PC-3 (cell line): ENCODE data around the gene IMPA2. TPM values are rescaled to one million over a fixed set of nuclear protein-coding genes. Genes with fewer than 3 reads are reported as not detected.

Source experiments
- ATAC-seq: fragments of 200-7000 bp; cut with Tn5 transposase; 2 replicates; pipeline ENCODE4 v1.9.1; 2020; ENCODE audit warnings: mild to moderate bottlenecking, moderate library complexity
- Bru-seq: library from RNA; stranded (reverse); fragments of 400-500 nt; gene quantifications from one replicate; lab custom pipeline; 2021; lab: Mats Ljungman, UMichigan
- BruChase-seq, 2 experiments: library from RNA; stranded (reverse); fragments of 400-500 nt; gene quantifications; one replicate each; lab custom pipeline; 2021; lab: Mats Ljungman, UMichigan
- BruUV-seq: library from RNA; stranded (reverse); fragments of 400-500 nt; replicated peaks from 2 replicates; lab custom pipeline; 2021; lab: Mats Ljungman, UMichigan
- CTCF ChIA-PET: fragments of 300-600 bp; sonication (Branson Sonifier 250); formaldehyde crosslinking; loops from one replicate; lab custom pipeline; 2022; ENCODE audit warnings: antibody characterized with exemption; lab: Charles Lee
- POLR2A ChIA-PET: fragments of 300-600 bp; sonication (Branson Sonifier 250); formaldehyde crosslinking; loops from one replicate; lab custom pipeline; 2022; ENCODE audit warnings: antibody characterized with exemption; ENCODE audit not compliant: unreplicated experiment; lab: Charles Lee
- DNase-seq: peaks from one replicate; pipeline ENCODE4 v3.0.0-alpha.2; 2015
- H2AFZ ChIP-seq: fragments of 300-600 bp; sonication (generic); 2 replicates; pipeline ENCODE4 v1.6.0; 2016; ENCODE audit warnings: antibody characterized with exemption, low read length
- H3F3A ChIP-seq: fragments of 300-600 bp; sonication (generic); one replicate; pipeline ENCODE4 v1.6.0; 2017; ENCODE audit warnings: antibody characterized with exemption, low read length, control low read depth, mild to moderate bottlenecking; ENCODE audit not compliant: unreplicated experiment
- H3K27ac ChIP-seq: fragments of 300-600 bp; sonication (generic); 2 replicates; pipeline ENCODE4 v1.5.1; 2016; ENCODE audit warnings: mild to moderate bottlenecking, low read length
- H3K27me3 ChIP-seq: fragments of 300-600 bp; sonication (generic); 2 replicates; pipeline ENCODE4 v1.6.1; 2016; ENCODE audit warnings: low read length, mixed read lengths
- H3K36me3 ChIP-seq: fragments of 300-600 bp; sonication (generic); 2 replicates; pipeline ENCODE4 v1.6.1; 2016; ENCODE audit warnings: low read depth, mixed run types, low read length, mixed read lengths
- H3K4me1 ChIP-seq: fragments of 300-600 bp; sonication (generic); 2 replicates; pipeline ENCODE4 v1.5.1; 2016; ENCODE audit warnings: low read length; ENCODE audit not compliant: insufficient read depth
- H3K4me2 ChIP-seq: fragments of 300-600 bp; sonication (generic); 2 replicates; pipeline ENCODE4 v1.6.0; 2016; ENCODE audit warnings: low read length
- H3K4me3 ChIP-seq: fragments of 300-600 bp; sonication (generic); 2 replicates; pipeline ENCODE4 v1.5.1; 2016; ENCODE audit warnings: mild to moderate bottlenecking, low read length, mixed read lengths
- H3K79me2 ChIP-seq: fragments of 300-600 bp; sonication (generic); 2 replicates; pipeline ENCODE4 v1.6.1; 2017; ENCODE audit warnings: low read length, mixed read lengths
- H3K9ac ChIP-seq: fragments of 300-600 bp; sonication (generic); 2 replicates; pipeline ENCODE4 v1.6.0; 2016; ENCODE audit warnings: mild to moderate bottlenecking, low read length
- H3K9me2 ChIP-seq: fragments of 300-600 bp; sonication (generic); replicated peaks from 2 replicates; pipeline ENCODE4 v1.6.1; 2016; ENCODE audit warnings: mixed run types, low read length, mixed read lengths
- H3K9me3 ChIP-seq: fragments of 300-600 bp; sonication (generic); 2 replicates; pipeline ENCODE4 v1.6.1; 2016; ENCODE audit warnings: low read length, mixed read lengths
- H4K20me1 ChIP-seq: fragments of 300-600 bp; sonication (generic); 2 replicates; pipeline ENCODE4 v1.6.1; 2016; ENCODE audit warnings: low read length, mixed read lengths
- EZH2 ChIP-seq: fragments of 300-600 bp; sonication (generic); IDR thresholded peaks from one replicate; pipeline ENCODE4 v1.6.1; 2017; ENCODE audit warnings: antibody characterized with exemption, mild to moderate bottlenecking, low read length; ENCODE audit not compliant: unreplicated experiment
- EZH2phosphoT487 ChIP-seq: fragments of 300-600 bp; sonication (generic); IDR thresholded peaks from 2 replicates; pipeline ENCODE4 v1.6.1; 2018; ENCODE audit warnings: mild to moderate bottlenecking, antibody characterized with exemption, low read length, borderline replicate concordance
- intact Hi-C: fragments of 100-400 bp; cut with micrococcal nuclease; formaldehyde crosslinking; loops from 2 replicates; pipeline ENCODE4 v1.9.0; 2023
- long read RNA-seq: library from polyadenylated mRNA; unstranded; transcript quantifications from one replicate; pipeline ENCODE4 v2.0.0, GENCODE V29; 2021; ENCODE audit not compliant: unreplicated experiment
- total RNA-seq: library from RNA; depleted of rRNA; stranded (reverse); fragments of >200 nt; gene quantifications from 2 replicates; pipeline ENCODE4 v1.2.3, GENCODE V29; 2014; rRNA removed
- TF ChIP-seq, protein P1 (sequence below): fragments of 300-600 bp; sonication (generic); conservative IDR thresholded peaks from 2 replicates; pipeline ENCODE4 v1.5.1; 2017; ENCODE audit warnings: antibody characterized with exemption, low read depth, mild to moderate bottlenecking, low read length

The IMPA2 gene
- total RNA-seq (38.2 and 45.6 TPM in 2 replicates), Bru-seq, nascent RNA (percentile 62 among the genes with signal in this experiment), BruChase-seq, experiment 1, labeled RNA remaining after a 6-hour chase (percentile 57 among the genes with signal in this experiment), BruChase-seq, experiment 2, labeled RNA remaining after a 2-hour chase (percentile 59 among the genes with signal in this experiment)
- long read RNA-seq, transcript IMPA2-201 (8 exons, 1,534 nt), result major isoform, 44 of 57 reads
- long read RNA-seq, partial matches to known transcripts, result 5 of 57 reads
- long read RNA-seq, other reads (novel, unspliced or antisense), result 6 of 57 reads

DNA sequence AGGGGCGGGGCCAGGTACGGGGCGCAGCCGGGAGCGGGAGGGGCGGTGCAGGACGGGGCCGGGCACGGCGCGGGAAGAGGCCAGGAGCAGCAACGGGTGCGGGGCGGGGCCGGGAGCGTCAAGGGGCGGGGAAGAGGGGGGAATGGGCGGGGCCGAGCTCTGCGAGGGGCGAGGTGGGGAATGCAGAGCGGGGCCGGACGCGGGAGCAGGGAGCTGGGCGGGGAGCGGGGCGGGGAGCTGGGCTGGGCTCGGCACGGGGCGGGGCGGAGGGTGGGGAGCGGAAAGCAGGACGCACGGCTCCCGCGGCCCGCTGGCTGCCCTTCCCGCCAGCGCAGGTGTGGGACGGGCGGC lies at the start of gene IMPA2:
Gene IMPA2 (plus strand): TSS at position 316 of the 351 bp plus-strand sequence. CDS start 163 bp downstream, outside the sequence.
- BruUV-seq, result no TSS peak
- CTCF ChIA-PET, result interaction anchor here (0.6 to 3.9 kb wide), 8 partner anchors 14 to 367 kb away, joined by 3 to 48 read pairs (median 8); no protein-coding TSS in a partner anchor

DNA sequence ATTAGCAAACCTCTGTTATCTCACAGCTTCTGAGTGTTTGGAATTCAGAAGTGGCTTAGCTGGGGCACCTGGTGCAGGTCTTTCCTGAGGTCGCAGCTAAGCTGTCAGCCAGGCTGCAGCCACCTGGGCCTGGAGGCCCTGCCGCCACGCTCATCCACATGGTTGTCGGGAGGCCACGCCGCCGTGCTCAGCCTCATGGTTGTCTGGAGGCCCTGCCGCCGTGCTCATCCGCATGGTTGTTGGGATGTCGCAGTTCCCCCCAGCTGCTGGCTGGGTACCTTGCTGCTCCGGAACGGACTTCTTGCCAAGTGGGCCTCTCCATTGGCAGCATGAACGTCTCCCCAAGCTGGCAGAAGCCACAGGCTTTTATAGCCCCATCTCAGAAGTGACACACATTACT lies 48.9 kb upstream of the IMPA2 start:
- H3K4me3 ChIP-seq, result no peak overlapping the region
- no peaks in the 10 kb centered on the region for H3F3A ChIP-seq
- H3K36me3 ChIP-seq, result no peaks in the 10 kb centered on the region
- no peak overlapping the region for H3K4me2 ChIP-seq
- no peaks in the 10 kb centered on the region for H3K9me3 ChIP-seq
- intact Hi-C loops, result no loop called here
- H4K20me1 ChIP-seq, result no peaks in the 10 kb centered on the region
- no peaks in the 10 kb centered on the region for H3K4me1 ChIP-seq
- ChIA-PET CTCF (interaction anchor here (0.5 kb wide), 1 partner anchor 22 kb away, joined by 6 read pairs; no protein-coding TSS in a partner anchor), POLR2A (interaction anchor here (0.7 kb wide), 1 partner anchor 34 kb away, joined by 28 read pairs; no protein-coding TSS in a partner anchor)
- H2AFZ ChIP-seq, result no peak overlapping the region
- no peaks in the 10 kb centered on the region for H3K9me2 ChIP-seq
- no peak overlapping the region for H3K9ac ChIP-seq
- no peak for ATAC-seq
- BruUV-seq, result no TSS peak
- no peak for DNase-seq
- H3K27ac ChIP-seq, result no peak overlapping the region
- H3K79me2 ChIP-seq, result no peaks in the 10 kb centered on the region
- TF ChIP-seq, protein P1, sequence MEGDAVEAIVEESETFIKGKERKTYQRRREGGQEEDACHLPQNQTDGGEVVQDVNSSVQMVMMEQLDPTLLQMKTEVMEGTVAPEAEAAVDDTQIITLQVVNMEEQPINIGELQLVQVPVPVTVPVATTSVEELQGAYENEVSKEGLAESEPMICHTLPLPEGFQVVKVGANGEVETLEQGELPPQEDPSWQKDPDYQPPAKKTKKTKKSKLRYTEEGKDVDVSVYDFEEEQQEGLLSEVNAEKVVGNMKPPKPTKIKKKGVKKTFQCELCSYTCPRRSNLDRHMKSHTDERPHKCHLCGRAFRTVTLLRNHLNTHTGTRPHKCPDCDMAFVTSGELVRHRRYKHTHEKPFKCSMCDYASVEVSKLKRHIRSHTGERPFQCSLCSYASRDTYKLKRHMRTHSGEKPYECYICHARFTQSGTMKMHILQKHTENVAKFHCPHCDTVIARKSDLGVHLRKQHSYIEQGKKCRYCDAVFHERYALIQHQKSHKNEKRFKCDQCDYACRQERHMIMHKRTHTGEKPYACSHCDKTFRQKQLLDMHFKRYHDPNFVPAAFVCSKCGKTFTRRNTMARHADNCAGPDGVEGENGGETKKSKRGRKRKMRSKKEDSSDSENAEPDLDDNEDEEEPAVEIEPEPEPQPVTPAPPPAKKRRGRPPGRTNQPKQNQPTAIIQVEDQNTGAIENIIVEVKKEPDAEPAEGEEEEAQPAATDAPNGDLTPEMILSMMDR, result no peak
- TF ChIP-seq EZH2phosphoT487 (no peak), EZH2 (no peak)
- H3K27me3 ChIP-seq, result no peaks in the 10 kb centered on the region

More for the DNA sequence above, at the start of gene IMPA2:
- DNase-seq (no peak), ATAC-seq (peak; percentile 56)
- peak within 1 kb of the TSS; percentile 86 for H2AFZ ChIP-seq
- H3K36me3 ChIP-seq, result no peaks in the 10 kb centered on the region
- H3K9ac ChIP-seq, result peak within 1 kb of the TSS; percentile 87
- peaks cover 33% of the 10 kb centered on the region for H3K4me1 ChIP-seq
- H3F3A ChIP-seq, result no peaks in the 10 kb centered on the region
- no peaks in the 10 kb centered on the region for H3K27me3 ChIP-seq
- H3K79me2 ChIP-seq, result peaks cover 39% of the 10 kb centered on the region
- H3K9me2 ChIP-seq, result no peaks in the 10 kb centered on the region
- H3K4me3 ChIP-seq, result peak within 1 kb of the TSS; percentile 73
- POLR2A ChIA-PET, result interaction anchor here (0.6 to 2.4 kb wide), 12 partner anchors 11 to 1456 kb away, joined by 3 to 22 read pairs (median 6); partner anchors contain the start of gene NAPG
- 0 out of 2 replicates have a peak, but pooled peaks have one; percentile 5 for TF ChIP-seq EZH2phosphoT487
- TF ChIP-seq, protein P1, result no peak
- no peaks in the 10 kb centered on the region for H4K20me1 ChIP-seq
- H3K4me2 ChIP-seq, result peak within 1 kb of the TSS; percentile 94
- H3K9me3 ChIP-seq, result no peaks in the 10 kb centered on the region
- intact Hi-C loops, result loop anchor here (1.0 to 10.0 kb wide), 3 partner anchors 27 to 394 kb away; partner anchors contain the start of gene AFG3L2
- H3K27ac ChIP-seq, result peak within 1 kb of the TSS; percentile 81
